GM19455 (cell line): ENCODE measurements around the gene FGF3.

ENCODE experiments used
- ATAC-seq: cut with Tn5 transposase; IDR thresholded peaks from one replicate; pipeline ENCODE4 v1.9.1; 2021; ENCODE audit not compliant: unreplicated experiment

The FGF3 gene

DNA sequence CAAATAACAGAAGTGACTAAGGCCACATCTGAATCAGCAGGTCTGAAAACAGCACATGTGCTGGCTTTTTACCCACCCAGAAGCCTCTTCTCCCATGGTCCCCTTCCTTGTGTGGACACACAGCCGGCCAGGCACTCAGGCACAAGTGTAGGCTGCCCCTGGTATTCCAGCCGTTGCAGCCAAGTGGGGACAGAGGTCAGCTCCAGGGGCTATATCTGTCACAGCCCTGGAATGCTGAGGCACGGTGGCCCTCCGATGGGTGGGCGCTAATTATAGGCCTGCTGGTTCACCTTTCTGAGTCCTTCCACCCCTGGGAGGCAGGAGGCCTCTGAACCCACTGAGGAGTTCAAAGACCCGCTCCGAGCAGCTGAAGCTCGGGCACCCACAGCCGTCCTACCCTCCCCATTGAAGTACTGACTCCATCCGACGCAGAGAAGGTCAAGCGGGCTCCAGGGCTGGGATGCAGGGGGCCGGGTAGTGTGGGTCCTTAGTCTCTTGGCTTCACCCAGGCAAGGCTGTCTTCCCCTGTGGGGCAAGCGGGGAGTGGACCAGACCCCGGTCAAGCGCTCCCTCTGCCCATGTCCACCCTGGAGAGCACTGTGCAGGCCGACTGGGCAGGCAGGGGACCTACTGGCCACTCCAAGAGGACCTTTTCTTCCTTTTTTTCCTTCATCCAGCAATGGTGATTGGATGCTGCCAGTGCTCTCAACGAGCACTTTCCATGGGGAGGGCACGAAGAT is 14.3 kb downstream of the FGF3 start:
- ATAC-seq: no peak

DNA sequence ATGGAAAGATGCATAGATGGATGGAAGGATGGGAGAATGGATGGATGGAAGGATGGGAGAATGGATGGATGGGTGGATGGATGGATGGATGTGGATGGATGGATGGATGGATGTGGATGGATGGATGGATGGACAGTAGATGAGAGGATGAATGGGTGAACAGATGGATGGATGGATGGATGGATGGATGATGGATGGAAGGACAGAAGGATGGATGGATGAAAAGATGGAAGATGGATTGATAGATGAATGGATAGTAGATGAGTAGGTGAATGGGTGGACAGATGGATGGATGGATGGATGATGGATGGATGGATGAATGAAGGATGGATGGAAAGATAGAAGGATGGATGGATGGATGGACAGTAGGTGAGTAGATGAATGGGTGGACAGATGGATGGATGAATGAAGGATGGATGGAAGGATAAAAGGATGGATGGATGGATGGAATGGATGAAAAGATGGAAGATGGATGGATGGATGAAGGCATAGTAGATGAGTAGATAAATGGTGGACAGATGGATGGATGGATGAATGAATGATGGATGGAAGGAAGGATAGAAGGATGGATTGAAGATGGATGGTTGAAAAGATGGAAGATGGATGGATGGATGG is 15.5 kb downstream of the FGF3 start:
- ATAC-seq: no peak

DNA sequence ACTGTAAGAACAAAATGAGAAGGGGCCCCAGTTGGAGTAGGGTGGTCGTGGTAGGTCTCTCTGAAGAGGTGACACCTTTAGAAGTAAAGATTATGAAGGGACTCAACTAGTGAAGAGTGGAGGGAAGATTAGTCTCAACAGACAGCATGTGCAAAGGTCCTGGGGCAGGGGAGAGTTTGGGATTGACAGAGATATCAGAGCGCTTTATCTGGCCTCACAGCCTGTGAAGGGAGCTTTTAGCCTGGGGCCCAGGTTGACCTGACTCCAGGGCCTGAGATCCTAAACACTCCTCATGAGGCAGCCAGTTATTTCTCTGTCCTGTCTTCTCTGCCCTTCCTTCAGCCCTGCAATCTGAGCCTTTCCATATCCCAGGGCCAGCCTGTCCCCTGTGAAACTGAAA is 16.2 kb downstream of the FGF3 start:
- ATAC-seq: no peak

DNA sequence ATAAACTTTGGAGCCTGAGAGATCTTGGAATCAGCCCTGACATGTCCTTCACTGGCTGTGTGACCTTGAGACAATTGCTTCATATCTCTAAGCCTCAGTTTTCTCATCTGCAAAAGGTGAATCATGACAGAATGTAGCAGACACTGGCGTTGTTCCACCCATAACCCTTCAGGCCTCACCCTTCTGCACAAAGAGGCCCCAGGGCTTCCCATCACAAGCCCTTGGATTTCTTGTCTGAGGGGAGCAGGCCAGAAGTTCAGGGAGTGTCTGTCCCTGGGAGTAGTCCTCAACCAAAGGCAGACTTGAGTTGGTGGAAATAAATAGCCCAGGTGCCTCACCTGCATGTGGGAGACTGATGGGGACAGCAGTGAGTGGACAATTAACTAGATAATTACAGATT is 16.6 kb downstream of the FGF3 start:
- ATAC-seq: no peak

DNA sequence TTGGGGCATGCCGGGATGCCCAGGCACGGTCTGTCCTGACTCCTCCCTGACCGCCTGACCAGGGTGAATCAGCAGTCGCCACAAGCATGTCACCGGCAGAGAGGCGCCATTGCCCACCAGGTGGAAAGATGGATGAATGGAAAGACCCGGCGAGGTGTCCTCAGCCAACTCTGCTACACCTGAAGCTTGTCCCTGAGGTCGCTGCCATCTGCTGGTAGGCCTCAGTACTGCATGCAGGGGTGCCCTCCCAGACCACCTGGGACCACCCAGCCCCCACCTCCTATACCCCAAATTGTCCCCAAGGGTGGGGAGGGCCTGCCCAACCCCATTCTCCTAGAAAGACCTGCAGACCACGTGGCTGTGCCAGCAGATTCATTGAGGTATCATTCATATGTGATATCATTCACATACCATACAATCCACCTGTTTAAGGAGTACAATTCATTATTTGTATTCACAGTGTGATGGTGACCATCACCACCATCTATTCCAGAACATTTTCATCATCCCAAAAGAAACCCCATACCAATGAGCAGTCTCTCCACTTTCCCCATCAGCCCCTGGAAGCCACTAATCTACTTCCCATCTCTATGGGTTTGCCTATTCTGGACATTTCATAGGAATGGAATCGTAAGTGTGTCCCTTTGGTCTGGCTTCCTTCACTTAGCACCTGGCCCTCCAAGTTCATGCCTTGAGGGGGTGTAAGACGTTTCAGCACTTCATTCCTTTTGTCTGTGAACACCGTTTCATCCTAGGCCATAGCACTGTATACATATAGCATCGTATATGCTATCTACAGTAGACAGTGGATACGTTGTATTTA is 17.5 kb downstream of the FGF3 start:
- no peak for ATAC-seq

DNA sequence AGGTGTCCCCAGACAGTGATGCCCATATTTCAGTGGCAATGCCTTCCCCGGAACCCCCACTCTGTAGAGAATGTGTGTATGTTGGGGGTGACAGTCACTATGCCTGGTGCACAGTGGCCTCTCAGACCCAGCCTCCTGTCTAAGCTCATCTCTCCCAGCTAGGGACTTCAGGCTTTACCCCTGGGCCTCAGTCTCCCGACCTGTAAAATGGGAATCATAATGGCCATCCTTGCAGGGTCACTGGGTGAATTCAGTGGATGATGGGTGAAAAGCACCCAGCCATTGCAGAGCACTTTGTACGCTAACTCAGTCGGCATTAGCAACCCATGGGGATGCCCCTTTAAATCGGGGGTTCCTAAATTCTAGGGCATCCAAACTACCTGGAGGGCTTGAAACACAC is 18.9 kb downstream of the FGF3 start:
- ATAC-seq: no peak

DNA sequence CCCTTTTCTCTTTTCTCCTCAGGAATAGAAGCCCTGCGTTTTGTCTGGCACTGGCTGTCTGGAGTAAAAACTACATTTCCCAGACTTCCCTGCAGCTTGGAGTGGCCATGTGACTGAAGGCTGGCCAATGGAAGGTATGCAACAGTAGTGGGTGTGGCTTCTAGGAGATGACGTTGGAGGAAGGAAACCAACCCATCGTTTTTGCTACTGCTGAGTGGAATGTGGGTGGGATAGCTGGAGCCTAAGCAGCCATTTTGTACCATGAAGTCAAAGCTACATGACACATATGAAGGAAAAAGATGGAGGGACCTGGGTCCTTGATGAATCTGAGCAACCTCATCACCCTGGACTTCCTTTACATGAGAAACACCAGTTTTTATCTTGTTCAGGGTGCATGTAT is 19.6 kb downstream of the FGF3 start:
- ATAC-seq: no peak

DNA sequence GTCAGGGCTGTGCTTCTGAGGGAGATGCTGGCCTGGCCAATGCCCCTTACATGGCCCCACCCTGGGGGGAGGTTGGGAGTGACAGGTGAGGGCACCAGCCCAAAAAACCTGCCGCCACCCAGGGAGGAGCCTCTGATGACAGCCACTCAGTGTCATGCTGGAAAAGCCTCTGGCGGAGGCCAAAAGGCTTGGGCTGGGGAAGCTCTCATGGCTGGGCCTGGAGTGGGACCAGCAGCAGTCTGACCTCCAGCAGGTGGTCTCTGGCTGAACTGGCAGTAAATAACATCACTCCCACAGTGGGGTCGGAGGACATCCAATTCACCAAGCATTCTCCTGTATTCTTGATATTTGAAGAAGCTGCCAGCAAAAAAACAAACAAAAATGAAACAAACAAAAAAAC is 20.1 kb downstream of the FGF3 start:
- ATAC-seq: no peak

DNA sequence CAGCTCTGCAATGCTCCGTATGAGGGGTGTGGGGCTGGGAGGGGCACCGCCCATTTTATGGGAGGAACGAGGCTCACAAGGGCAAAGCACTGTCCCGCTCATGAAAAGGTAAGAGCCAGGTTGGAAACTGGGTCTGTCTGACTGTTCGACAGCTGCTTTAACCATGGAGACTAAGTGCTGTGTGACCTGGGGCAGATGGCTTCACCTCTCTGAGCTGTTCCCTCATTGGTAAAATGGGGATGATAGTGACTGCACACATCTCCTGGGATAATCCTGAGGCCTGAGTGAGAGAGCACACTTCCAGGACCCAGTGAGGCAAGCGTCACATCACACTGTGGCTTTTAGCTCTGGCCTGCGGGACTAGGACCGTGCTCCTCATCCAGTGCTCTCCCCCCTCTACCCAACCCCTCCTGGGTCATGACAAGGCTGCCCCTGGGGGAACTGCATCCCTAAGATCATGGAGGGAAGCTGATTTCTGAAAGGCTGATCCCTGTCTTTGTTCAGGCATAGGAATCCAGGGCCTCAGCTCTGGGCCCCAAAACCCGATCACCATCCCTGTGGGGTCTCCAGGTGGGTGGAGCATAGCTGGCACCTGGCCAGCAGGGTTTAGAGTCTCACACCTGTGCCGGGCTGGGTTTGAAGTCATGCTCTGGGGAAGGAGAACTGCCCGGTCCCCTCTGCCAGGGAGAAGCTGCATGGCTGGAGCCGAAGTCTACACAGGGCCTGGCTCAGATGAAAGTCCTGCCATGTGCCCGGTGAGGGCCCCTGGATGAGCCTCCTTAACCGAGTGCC is 21.3 kb downstream of the FGF3 start:
- no peak for ATAC-seq

DNA sequence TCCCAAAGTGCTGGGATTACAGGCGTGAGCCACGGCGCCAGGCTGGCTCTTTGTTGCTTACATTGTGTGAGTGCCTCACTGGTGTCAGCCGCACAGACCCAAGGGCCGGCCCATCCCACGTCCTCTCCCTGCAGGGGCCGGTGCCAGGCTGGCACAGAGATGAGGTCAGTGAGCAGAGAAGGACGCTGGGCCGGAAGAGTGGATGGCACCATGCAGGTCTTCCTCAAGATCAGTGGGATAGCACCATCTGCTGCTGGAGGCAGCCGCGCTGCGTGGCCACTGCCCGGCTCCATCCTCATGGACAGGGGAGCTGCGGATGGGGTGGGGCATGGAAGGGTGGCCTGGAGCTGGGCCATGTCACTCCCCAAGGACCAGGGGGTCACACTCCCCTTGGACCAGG is 22.1 kb downstream of the FGF3 start:
- no peak for ATAC-seq

DNA sequence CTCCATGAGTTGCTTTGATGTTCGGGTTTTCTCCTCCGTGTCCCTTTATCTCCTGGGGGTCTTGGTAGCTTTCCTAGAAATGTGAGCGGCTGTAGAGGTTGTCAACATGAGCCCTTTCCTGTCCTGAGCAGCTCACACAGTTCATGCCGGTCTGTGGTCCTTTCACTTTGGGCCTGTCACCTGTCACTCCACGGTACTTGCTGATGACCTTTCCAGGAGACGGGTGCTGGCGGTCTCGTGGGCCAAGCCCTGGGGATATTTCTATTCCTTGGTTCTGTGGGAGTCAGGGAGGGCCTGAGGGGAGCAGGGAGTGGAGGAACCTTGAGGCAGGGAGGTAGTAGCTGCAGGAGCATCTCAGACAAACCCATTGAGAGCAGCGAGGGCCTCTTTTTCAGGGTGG is 23.2 kb downstream of the FGF3 start:
- ATAC-seq: no peak

DNA sequence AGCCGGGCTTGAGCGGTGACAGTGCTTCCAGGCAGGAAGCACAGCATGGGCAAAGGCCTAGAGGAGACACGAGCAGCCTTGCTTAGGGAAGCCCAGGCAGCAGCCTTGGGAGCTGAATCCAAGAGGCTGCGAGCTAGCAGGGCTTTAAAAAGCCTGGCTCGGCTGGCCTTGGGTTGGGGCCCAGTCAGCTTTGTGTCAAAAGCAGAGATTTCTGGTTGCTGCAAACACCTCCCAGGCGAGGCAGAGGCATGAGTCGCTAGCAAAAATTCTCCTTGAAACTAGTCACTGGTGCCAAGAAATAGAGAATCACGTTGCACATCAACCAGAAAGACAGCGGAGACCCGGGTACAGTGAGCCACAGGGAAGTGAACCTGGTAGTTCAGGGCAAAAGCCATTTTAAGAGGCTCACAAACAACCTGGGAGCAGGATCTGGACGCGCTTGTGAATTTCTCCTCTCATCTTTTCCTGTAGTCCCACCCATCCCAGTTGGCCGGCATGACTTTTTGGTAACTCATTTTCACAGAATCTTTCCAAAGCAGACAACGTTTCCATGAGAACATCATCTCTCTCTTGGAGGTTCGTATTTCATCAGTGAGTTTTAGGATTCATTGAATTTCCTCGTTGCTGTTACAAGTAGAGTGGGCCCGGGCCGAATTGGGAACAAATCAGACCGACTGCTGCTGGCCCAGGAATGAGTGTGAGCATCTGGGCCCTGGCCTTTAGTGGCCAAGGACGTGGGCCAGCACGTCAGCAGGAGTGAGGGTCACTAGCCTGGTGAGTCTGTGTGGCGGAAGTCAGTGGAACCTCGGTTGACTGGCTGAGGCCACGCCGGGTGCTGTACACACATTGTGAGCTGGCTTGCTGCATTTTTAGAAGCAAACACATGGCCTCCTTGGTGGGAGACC is 27.7 kb downstream of the FGF3 start:
- no peak for ATAC-seq

DNA sequence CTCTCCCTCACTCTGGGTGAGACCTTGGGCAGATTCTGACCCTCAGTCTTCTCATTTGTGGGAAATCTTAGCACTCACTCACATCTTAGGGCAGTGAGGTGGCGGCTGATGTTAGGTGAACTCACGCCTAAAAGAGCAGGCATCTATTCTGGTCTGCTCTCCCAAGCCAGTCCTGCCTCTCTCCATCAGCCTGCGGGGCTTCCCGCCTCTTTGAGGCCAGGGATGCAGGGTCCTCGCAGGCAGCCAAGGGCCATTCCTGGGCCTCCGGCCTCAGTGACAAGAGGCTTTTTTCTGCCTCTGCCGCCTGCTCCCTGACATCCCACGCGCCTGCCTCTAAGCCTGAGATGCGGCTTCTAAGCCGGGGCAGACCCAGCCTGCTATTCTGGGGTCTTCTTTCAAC is 30.3 kb downstream of the FGF3 start:
- ATAC-seq: no peak

DNA sequence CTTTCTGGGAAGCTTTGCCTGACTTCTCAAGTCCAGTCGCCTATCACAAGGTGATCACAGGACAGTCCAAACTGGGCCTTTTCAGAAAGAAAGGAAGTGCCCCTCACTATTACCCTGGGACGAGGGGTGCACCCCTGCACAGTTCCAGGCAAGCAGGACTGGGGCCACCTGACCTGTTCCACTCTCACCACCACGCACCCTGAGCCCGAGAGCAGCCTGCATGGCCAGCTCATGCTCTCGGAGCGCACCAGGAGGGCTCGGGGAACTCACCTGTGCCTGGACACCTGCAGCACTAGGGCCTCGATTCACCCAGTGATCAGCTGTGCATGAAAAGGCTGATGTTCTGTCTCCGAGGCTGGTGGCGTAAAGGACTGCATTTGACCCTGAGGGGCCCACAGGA is 31.3 kb downstream of the FGF3 start:
- ATAC-seq: no peak

DNA sequence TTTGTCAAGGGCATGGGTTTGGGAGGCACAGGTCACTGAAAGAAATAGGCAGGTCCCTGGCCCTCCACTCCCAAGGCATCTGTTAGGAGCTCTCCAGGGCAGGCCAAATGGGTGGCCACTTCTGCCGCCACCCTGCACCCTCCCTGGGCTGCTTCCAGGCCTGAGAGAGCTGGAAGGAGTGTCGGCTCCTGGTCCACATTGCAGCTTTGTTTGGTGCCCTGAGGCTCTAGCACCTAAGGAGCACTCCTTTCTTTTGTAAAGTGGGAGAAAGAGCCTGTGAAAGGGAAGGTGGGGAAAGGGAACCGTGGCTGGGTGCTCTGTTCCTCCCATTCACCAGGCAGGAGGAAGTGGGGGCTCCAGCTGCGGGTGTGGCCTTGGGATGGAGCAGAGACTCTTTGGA is 31.8 kb downstream of the FGF3 start:
- ATAC-seq: no peak

DNA sequence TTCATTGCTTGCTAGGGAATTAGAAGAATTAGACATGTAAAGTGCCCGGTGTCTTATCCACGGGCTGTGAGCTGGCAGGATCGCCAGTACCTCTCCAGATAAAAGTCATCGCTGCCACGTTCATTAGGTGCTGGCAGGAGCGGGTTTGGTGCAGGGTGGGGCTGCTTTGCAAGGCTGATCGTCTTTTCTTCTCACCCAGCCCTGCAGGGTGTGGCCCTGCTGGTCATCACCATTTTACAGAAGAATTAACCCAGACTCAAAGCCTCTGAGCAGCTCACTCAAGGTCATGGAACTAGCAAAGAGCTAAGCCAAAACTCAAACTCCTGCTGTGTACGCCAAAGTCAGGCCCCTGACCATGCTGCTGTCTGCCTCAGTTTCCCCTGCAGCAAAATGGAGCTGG is 38.0 kb downstream of the FGF3 start:
- no peak for ATAC-seq

DNA sequence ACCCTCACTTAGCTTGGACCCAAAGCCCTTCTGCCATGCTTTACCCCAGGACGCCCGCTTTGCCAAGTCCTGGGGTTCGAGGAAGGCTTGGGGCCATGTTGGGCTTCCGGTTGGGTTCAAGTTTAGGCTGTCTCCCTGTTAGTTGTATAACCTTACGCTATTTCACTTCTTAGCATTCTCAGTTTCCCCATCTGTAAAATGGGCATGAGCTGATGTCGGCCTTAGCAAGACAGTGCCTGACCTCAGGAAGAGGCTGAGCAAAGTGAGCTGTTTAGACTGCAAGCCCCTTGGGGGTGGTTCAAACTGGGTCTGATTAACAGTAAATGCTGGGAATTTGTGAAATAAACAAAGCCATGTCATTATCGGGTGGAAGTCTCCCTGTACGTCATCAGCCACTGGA is 40.8 kb downstream of the FGF3 start:
- ATAC-seq: no peak

DNA sequence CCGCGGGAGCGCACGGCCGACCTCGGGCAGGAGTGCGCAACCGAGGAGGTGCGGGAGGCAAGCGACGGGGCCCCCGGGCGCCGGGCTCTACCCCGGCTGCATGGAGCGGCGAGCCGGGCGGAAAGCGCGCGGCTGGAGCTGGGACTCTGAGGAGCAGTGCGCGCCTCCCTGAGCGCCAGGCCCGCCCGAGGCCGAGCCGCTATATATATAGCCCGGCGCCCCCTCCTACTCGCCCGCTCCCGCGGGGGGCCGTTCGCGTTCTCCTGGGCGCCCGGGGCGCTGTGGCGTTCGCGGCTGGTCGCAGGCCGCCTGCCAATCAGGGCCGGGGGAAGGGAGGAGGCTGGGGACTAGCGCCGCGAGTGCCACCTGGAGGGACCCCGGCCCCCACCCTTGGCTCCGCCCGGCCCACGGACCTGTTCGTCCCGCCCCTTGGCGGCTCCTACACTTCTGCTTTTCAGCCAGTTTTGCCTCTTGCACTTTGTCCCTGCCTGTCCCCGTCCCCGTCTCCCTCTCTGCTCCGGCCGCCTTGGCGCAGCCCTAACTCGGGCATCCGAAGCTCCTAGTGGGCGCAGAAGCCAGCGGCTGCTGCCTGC is 44.0 kb downstream of the FGF3 start, which contains the start of gene FGF4:
Gene FGF4, minus strand, starts transcription at position 179 of the 593 bp plus-strand sequence. CDS start 257 bp downstream, outside the sequence.
- no peak for ATAC-seq

DNA sequence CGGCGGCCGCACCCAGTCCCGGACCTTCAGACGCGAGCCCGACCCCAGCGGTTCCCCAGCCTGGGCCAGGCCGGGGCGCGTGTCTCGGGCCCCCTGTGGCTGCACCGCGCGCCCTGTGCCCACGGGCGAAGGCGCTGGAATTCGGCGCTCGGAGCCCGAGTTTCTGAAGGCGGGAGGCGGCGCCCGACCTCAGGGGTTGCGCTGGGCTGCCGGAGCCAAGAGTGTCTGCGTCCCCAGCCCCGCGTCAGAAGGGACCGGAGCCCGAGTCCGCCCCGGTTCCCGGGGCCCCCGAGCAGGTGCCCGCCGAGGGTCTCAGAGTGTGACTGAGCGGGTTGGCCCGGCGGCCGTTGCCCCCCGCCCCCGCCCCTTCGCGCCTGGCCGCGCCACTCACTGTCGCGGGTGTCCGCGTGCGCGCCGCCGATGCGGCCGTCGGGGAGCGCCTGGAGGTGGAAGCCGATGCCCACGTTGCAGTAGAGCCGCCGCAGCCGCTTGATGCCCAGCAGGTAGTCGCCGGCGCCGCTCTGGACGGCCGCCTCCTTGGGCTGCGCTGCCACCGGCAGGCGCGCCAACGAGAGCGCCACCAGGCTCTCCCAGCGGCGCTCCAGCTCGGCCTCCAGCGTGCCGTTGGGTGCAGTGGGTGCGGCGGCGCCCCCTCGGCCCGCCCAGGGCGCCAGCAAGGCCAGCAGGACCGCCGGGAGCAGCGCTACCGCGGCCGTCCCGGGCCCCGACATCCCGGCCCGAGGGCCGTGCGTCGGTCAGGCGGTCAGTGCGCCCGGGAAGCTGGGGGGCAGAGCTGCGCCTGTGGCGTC is 44.7 kb downstream of the FGF3 start:
- no peak for ATAC-seq
